PC-9 (cell line): ENCODE data around the gene SETD1B.

Experiments used
- EZH2 ChIP-seq: fragments of 200-600 bp; sonication (generic); IDR thresholded peaks from 2 replicates; pipeline ENCODE4 v1.8.0; 2017; ENCODE audit warnings: antibody characterized with exemption, low read depth
- TF ChIP-seq, protein P1 (sequence below): fragments of 200-600 bp; sonication (generic); conservative IDR thresholded peaks from 2 replicates; pipeline ENCODE4 v1.6.1; 2017; ENCODE audit warnings: mixed run types, antibody characterized with exemption, mild to moderate bottlenecking, moderate library complexity

DNA sequence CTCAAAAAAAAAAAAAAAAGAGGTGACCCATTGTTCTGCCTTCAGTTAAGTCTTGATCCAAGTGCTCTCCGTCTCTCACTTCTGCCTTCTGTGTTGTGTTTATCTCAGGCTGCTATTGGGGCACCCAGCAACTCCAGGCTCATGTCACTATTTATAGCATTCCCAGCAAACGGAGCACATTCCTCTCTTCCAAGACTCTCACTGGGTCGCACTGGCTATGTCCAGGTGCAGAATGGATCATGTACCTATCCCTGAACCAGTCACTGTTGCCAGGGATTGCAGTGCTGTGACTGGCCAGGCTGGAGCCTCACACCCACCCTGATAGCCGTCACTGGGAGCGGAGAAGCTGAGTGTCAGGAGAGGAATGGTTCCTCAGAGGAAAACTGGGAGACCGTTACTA lies 41.5 kb upstream of the SETD1B start:
- TF ChIP-seq, protein P1, sequence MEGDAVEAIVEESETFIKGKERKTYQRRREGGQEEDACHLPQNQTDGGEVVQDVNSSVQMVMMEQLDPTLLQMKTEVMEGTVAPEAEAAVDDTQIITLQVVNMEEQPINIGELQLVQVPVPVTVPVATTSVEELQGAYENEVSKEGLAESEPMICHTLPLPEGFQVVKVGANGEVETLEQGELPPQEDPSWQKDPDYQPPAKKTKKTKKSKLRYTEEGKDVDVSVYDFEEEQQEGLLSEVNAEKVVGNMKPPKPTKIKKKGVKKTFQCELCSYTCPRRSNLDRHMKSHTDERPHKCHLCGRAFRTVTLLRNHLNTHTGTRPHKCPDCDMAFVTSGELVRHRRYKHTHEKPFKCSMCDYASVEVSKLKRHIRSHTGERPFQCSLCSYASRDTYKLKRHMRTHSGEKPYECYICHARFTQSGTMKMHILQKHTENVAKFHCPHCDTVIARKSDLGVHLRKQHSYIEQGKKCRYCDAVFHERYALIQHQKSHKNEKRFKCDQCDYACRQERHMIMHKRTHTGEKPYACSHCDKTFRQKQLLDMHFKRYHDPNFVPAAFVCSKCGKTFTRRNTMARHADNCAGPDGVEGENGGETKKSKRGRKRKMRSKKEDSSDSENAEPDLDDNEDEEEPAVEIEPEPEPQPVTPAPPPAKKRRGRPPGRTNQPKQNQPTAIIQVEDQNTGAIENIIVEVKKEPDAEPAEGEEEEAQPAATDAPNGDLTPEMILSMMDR, result no peak
- TF ChIP-seq EZH2, result no peak
